ENCODE results near the gene GHSR.
A peak's percentile ranks its signal among the peaks of the same experiment; 100 is the strongest.

GRCh38 chr3:172447611-172448579 is at the start of gene GHSR:
- TF ChIP-seq CTCF (IDR thresholded peaks at IDR 0.05; ENCODE audit: poor library complexity) (no peak), EZH2 (IDR thresholded peaks at IDR 0.05; ENCODE audit: borderline replicate concordance) (peak; percentile 4)
